HG03060 (cell line): ENCODE data around the gene ASS1.

Experiments
- ATAC-seq: cut with Tn5 transposase; IDR thresholded peaks from one replicate; pipeline ENCODE4 v1.9.1; 2021; ENCODE audit warnings: low read depth, moderate number of reproducible peaks; ENCODE audit not compliant: unreplicated experiment

ASS1 gene

GRCh38 chr9:130491830-130492482 is 47.2 kb downstream of the ASS1 start:
- no peak for ATAC-seq

GRCh38 chr9:130493021-130493420 is 48.3 kb downstream of the ASS1 start:
- no peak for ATAC-seq

GRCh38 chr9:130493476-130493875 is 48.7 kb downstream of the ASS1 start:
- ATAC-seq: no peak

GRCh38 chr9:130495067-130495466 is 50.3 kb downstream of the ASS1 start:
- no peak for ATAC-seq

GRCh38 chr9:130497139-130497538 is 52.4 kb downstream of the ASS1 start:
- ATAC-seq: no peak

GRCh38 chr9:130498298-130498917 is 53.6 kb downstream of the ASS1 start:
- no peak for ATAC-seq

- ATAC-seq: no peak
Measured at GRCh38 chr9:130498918-130499698, 54.3 kb downstream of the ASS1 start.

GRCh38 chr9:130499804-130500263 is 55.1 kb downstream of the ASS1 start:
- no peak for ATAC-seq

GRCh38 chr9:130500340-130501180 is 55.8 kb downstream of the ASS1 start:
- no peak for ATAC-seq

GRCh38 chr9:130501639-130502038 is 56.9 kb downstream of the ASS1 start:
- no peak for ATAC-seq

- no peak for ATAC-seq
Measured at GRCh38 chr9:130508218-130508617, 63.5 kb downstream of the ASS1 start.

GRCh38 chr9:130512199-130512598 is 67.4 kb downstream of the ASS1 start:
- ATAC-seq: no peak

- ATAC-seq: no peak
Measured at GRCh38 chr9:130513078-130513477, 68.3 kb downstream of the ASS1 start.

- ATAC-seq: no peak
Measured at GRCh38 chr9:130518233-130518632, 73.5 kb downstream of the ASS1 start.

GRCh38 chr9:130518943-130519799 is 74.4 kb downstream of the ASS1 start:
- no peak for ATAC-seq

GRCh38 chr9:130519927-130520326 is 75.2 kb downstream of the ASS1 start:
- ATAC-seq: no peak

GRCh38 chr9:130521715-130522114 is 77.0 kb downstream of the ASS1 start:
- no peak for ATAC-seq

- no peak for ATAC-seq
Measured at GRCh38 chr9:130522233-130522808, 77.6 kb downstream of the ASS1 start.

- no peak for ATAC-seq
Measured at GRCh38 chr9:130523921-130524320, 79.2 kb downstream of the ASS1 start.
